OCI-LY1 (cell line): Measurements from ENCODE around the gene SPSB3.

Experiments
- H2AFZ ChIP-seq: fragments of 200-600 bp; sonication (generic), shearing (Covaris generic); 2 replicates; pipeline ENCODE4 v1.6.0; 2014; ENCODE audit warnings: antibody characterized with exemption, mild to moderate bottlenecking, low read length
- H3F3A ChIP-seq: fragments of 200-600 bp; sonication (generic), shearing (Covaris generic); 2 replicates; pipeline ENCODE4 v1.6.0; 2014; ENCODE audit warnings: mild to moderate bottlenecking, antibody characterized with exemption, low read length, moderate library complexity; ENCODE audit not compliant: insufficient read depth
- H3K27ac ChIP-seq: fragments of 200-600 bp; sonication (generic); 2 replicates; pipeline ENCODE4 v1.5.1; 2014; ENCODE audit warnings: low read length, mixed run types, mild to moderate bottlenecking, low read depth; ENCODE audit not compliant: poor library complexity, severe bottlenecking
- H3K27me3 ChIP-seq: fragments of 200-600 bp; sonication (generic); 2 replicates; pipeline ENCODE4 v1.6.0; 2014; ENCODE audit warnings: antibody characterized with exemption, mild to moderate bottlenecking, low read length, moderate library complexity; ENCODE audit not compliant: insufficient read depth
- H3K36me3 ChIP-seq: fragments of 200-600 bp; sonication (generic); 2 replicates; pipeline ENCODE4 v1.6.1; 2014; ENCODE audit warnings: mild to moderate bottlenecking, antibody characterized with exemption, low read length, moderate library complexity, mixed read lengths; ENCODE audit not compliant: insufficient read depth
- H3K4me1 ChIP-seq: fragments of 200-600 bp; sonication (generic); 2 replicates; pipeline ENCODE4 v1.5.1; 2014; ENCODE audit warnings: mild to moderate bottlenecking, low read length, moderate library complexity; ENCODE audit not compliant: insufficient read depth, severe bottlenecking
- H3K4me2 ChIP-seq: fragments of 200-600 bp; sonication (generic), shearing (Covaris generic); 2 replicates; pipeline ENCODE4 v1.6.1; 2014; ENCODE audit warnings: low read length
- H3K4me3 ChIP-seq: fragments of 200-600 bp; sonication (generic); 2 replicates; pipeline ENCODE4 v1.5.1; 2014; ENCODE audit warnings: low read length, low read depth, mild to moderate bottlenecking, mixed read lengths; ENCODE audit not compliant: poor library complexity, severe bottlenecking
- H3K79me2 ChIP-seq: fragments of 200-600 bp; shearing (Covaris generic); 2 replicates; pipeline ENCODE4 v1.6.1; 2016; ENCODE audit warnings: mixed run types, low read length, mixed read lengths; ENCODE audit not compliant: insufficient read depth
- H3K9ac ChIP-seq: fragments of 200-600 bp; sonication (generic), shearing (Covaris generic); 2 replicates; pipeline ENCODE4 v1.6.1; 2014; ENCODE audit warnings: mild to moderate bottlenecking, low read length, mixed read lengths
- H3K9me2 ChIP-seq: fragments of 200-600 bp; sonication (generic), shearing (Covaris generic); 2 replicates; pipeline ENCODE4 v1.6.1; 2014; ENCODE audit warnings: low read depth, mild to moderate bottlenecking, low read length, mixed read lengths
- H3K9me3 ChIP-seq: fragments of 200-600 bp; shearing (Covaris generic); 2 replicates; pipeline ENCODE4 v1.6.1; 2014; ENCODE audit warnings: low read length, mixed read lengths
- H4K20me1 ChIP-seq: fragments of 200-600 bp; sonication (generic), shearing (Covaris generic); 2 replicates; pipeline ENCODE4 v1.6.0; 2016; ENCODE audit warnings: mild to moderate bottlenecking, low read length; ENCODE audit not compliant: insufficient read depth
- EZH2 ChIP-seq: fragments of 200-600 bp; sonication (generic), shearing (Covaris generic); IDR thresholded peaks from 2 replicates; pipeline ENCODE4 v1.8.0; 2017; ENCODE audit warnings: borderline replicate concordance, mixed run types, mild to moderate bottlenecking, antibody characterized with exemption, low read length, moderate library complexity, mixed read lengths
- TF ChIP-seq, protein P1 (sequence below): fragments of 200-600 bp; sonication (generic), shearing (Covaris generic); IDR thresholded peaks from 2 replicates; pipeline ENCODE4 v1.5.1; 2017; ENCODE audit warnings: mild to moderate bottlenecking, antibody characterized with exemption, low read length, moderate library complexity, mixed read lengths

Gene SPSB3

GRCh38 chr16:1767116-1767994 lies 15.0 kb downstream of the SPSB3 start:
- TF ChIP-seq EZH2, result no peak
- TF ChIP-seq, protein P1, sequence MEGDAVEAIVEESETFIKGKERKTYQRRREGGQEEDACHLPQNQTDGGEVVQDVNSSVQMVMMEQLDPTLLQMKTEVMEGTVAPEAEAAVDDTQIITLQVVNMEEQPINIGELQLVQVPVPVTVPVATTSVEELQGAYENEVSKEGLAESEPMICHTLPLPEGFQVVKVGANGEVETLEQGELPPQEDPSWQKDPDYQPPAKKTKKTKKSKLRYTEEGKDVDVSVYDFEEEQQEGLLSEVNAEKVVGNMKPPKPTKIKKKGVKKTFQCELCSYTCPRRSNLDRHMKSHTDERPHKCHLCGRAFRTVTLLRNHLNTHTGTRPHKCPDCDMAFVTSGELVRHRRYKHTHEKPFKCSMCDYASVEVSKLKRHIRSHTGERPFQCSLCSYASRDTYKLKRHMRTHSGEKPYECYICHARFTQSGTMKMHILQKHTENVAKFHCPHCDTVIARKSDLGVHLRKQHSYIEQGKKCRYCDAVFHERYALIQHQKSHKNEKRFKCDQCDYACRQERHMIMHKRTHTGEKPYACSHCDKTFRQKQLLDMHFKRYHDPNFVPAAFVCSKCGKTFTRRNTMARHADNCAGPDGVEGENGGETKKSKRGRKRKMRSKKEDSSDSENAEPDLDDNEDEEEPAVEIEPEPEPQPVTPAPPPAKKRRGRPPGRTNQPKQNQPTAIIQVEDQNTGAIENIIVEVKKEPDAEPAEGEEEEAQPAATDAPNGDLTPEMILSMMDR, result no peak
- peaks cover 78% of the 10 kb centered on the region for H3K36me3 ChIP-seq
- H3K4me2 ChIP-seq, result no peak overlapping the region

DNA sequence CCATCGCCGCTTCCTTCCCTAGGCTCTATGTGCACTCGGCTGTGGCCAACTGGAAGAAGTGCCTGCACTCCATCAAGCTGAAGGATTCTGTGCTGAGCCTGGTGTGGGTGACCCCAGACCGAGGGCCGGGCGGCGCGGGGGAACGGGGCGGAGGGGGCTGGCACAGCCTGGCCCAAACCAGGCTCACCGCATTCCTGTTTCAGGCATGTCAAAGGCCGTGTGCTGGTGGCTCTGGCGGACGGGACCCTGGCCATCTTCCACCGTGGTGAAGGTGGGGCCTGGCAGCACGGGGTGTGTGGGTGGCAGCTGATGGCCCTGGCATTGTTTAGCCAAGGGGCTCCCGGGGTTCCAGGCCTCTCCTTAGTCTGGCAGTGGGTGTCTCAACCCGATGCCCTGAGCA lies 15.7 kb downstream of the SPSB3 start:
- Histone ChIP-seq H3K27me3 (no peaks in the 10 kb centered on the region), H3K4me1 (peaks cover 10% of the 10 kb centered on the region), H3K9ac (no peak overlapping the region), H3K27ac (no peak overlapping the region), H4K20me1 (no peaks in the 10 kb centered on the region), H3F3A (no peaks in the 10 kb centered on the region), H3K4me3 (no peak overlapping the region), H3K9me3 (no peaks in the 10 kb centered on the region), H3K4me2 (no peak overlapping the region), H3K36me3 (peaks cover 77% of the 10 kb centered on the region), H2AFZ (no peak overlapping the region), H3K79me2 (no peaks in the 10 kb centered on the region), H3K9me2 (no peaks in the 10 kb centered on the region)
- TF ChIP-seq, protein P1, result no peak
- no peak for TF ChIP-seq EZH2

More at GRCh38 chr16:1767116-1767994, 15.0 kb downstream of the SPSB3 start:
- Histone ChIP-seq H3K9me2 (no peaks in the 10 kb centered on the region), H3K4me3 (no peak overlapping the region), H3K9me3 (no peaks in the 10 kb centered on the region), H4K20me1 (no peaks in the 10 kb centered on the region), H3K9ac (no peak overlapping the region), H2AFZ (no peak overlapping the region), H3K4me1 (peaks cover 10% of the 10 kb centered on the region), H3F3A (no peaks in the 10 kb centered on the region), H3K27ac (no peak overlapping the region), H3K79me2 (0 out of 2 replicates have a peak, but pooled peaks cover 3% of the 10 kb centered on the region), H3K27me3 (no peaks in the 10 kb centered on the region)

DNA sequence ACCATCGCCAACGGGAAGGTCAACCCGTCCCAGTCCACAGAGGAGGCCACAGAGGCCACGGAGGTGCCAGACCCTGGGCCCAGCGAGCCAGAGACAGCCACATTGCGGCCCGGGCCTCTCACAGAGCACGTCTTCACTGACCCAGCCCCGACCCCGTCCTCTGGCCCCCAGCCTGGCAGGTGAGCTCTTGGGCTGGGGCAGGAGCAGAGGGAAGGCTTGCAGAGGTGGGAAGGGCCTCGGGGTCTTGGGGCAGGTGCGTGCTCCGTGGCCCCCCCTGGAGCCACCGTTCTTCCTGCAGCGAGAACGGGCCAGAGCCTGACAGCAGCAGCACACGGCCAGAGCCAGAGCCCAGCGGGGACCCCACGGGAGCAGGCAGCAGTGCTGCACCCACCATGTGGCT lies 16.1 kb downstream of the SPSB3 start:
- Histone ChIP-seq H3K27me3 (no peaks in the 10 kb centered on the region), H3K4me1 (peaks cover 10% of the 10 kb centered on the region), H3F3A (no peaks in the 10 kb centered on the region), H4K20me1 (no peaks in the 10 kb centered on the region), H3K9ac (no peak overlapping the region), H3K36me3 (peaks cover 78% of the 10 kb centered on the region), H3K9me3 (no peaks in the 10 kb centered on the region), H3K27ac (no peak overlapping the region), H2AFZ (no peak overlapping the region), H3K79me2 (no peaks in the 10 kb centered on the region), H3K4me2 (no peak overlapping the region), H3K9me2 (no peaks in the 10 kb centered on the region), H3K4me3 (no peak overlapping the region)
- TF ChIP-seq, protein P1, result no peak
- TF ChIP-seq EZH2, result no peak
